Activated T-cell treated with anti-CD3 and anti-CD28 coated beads, Interleukin-2, amount 50 U/mL, for 48 hours (primary cell): ENCODE results near the gene KRTAP5-10.
"Not testable (repeated sequence)": the region's sequence is repeated elsewhere in the genome, so short reads cannot be mapped to it uniquely, and the experiment has no call there.

Experiments used
- DNase-seq, 2 experiments: peaks; one replicate each; pipeline ENCODE4 v3.0.0-alpha.2; 2020

KRTAP5-10 gene

GRCh38 chr11:71613931-71614330, 48.6 kb downstream of the KRTAP5-10 start:
- not testable (repeated sequence) for DNase-seq

GRCh38 chr11:71614366-71614917, 49.1 kb downstream of the KRTAP5-10 start:
- not testable (repeated sequence) for DNase-seq

GRCh38 chr11:71615003-71615402, 49.6 kb downstream of the KRTAP5-10 start:
- DNase-seq = not testable (repeated sequence)
